HepG2 (cell line): ENCODE data around the gene RPL23. TPM values are rescaled to one million over a fixed set of nuclear protein-coding genes. Genes with fewer than 3 reads are reported as not detected.

Experiments used
- BRCA1 ChIP-seq: sonication (generic); formaldehyde crosslinking; IDR thresholded peaks from 2 replicates; pipeline ENCODE4 v1.4.0; 2020; ENCODE audit warnings: missing genetic modification reagents
- CEBPB ChIP-seq: IDR thresholded peaks from 2 replicates; pipeline ENCODE4 v1.6.1; 2011; ENCODE audit warnings: low read depth, low read length, improper control_type of control experiment, borderline replicate concordance
- HCFC1 ChIP-seq: fragments of 150-350 bp; IDR thresholded peaks from 2 replicates; pipeline ENCODE4 v1.6.1; 2014; ENCODE audit warnings: low read depth, low read length
- KDM6A ChIP-seq: IDR thresholded peaks from 2 replicates; pipeline ENCODE4 v1.6.1; 2016; ENCODE audit warnings: low read depth
- MEF2D ChIP-seq: sonication (generic); formaldehyde crosslinking; IDR thresholded peaks from 2 replicates; pipeline ENCODE4 v1.5.1; 2020; ENCODE audit warnings: mild to moderate bottlenecking, missing genetic modification reagents
- PHB2 ChIP-seq: fragments of 450-650 bp; IDR thresholded peaks from 2 replicates; pipeline ENCODE4 v1.6.1; 2018; ENCODE audit not compliant: partially characterized antibody
- SIN3A ChIP-seq: IDR thresholded peaks from 2 replicates; pipeline ENCODE4 v1.6.1; 2011; ENCODE audit warnings: low read depth, mild to moderate bottlenecking, control low read depth, low read length, borderline replicate concordance
- SNRNP70 ChIP-seq: fragments of 200-400 bp; formaldehyde crosslinking; IDR thresholded peaks from 2 replicates; pipeline ENCODE4 v1.6.1; 2017; ENCODE audit warnings: mild to moderate bottlenecking, low read depth, low read length, moderate library complexity
- ZNF652 ChIP-seq: IDR thresholded peaks from 2 replicates; pipeline ENCODE4 v1.6.1; 2016; ENCODE audit warnings: low read depth, borderline replicate concordance
- ZNF850 ChIP-seq: sonication (generic); formaldehyde crosslinking; conservative IDR thresholded peaks from 2 replicates; pipeline ENCODE4 v1.9.0; 2021; ENCODE audit warnings: mild to moderate bottlenecking, missing genetic modification reagents
- ZSCAN12 ChIP-seq: sonication (generic); formaldehyde crosslinking; IDR thresholded peaks from 2 replicates; pipeline ENCODE4 v1.9.0; 2021; ENCODE audit warnings: mild to moderate bottlenecking, missing genetic modification reagents
- polyA plus RNA-seq, 8 experiments: library from polyadenylated mRNA; depleted of rRNA in 3 of 8; stranded (reverse) in 7 of 8; unstranded in 1 of 8; fragments of >200 nt; fragmentation: Illumina TruSeq in 4 of 8; extraction: Trizol in 4 of 8; gene quantifications; 2 replicates each; pipeline versions ENCODE4 v1.2.1 to v1.2.3, GENCODE V29; 2011 to 2016; ENCODE audit warnings: low read depth in 4 of 8, missing spikeins in 1 of 8, mixed read lengths in 1 of 8; ENCODE audit not compliant: insufficient read depth in 1 of 8
- total RNA-seq, 5 experiments: library from RNA; depleted of rRNA; stranded (reverse); fragments of >200 nt; fragmentation: Illumina TruSeq; extraction: Trizol; gene quantifications; 2 replicates each; pipeline ENCODE4 v1.2.3, GENCODE V29; 2016; ENCODE audit warnings: low read depth in 1 of 5
- TF ChIP-seq, protein P1 (sequence below): IDR thresholded peaks from 2 replicates; pipeline ENCODE4 v1.6.1; 2016; ENCODE audit warnings: low read depth, borderline replicate concordance
- TF ChIP-seq, protein P2 (sequence below): sonication (generic); formaldehyde crosslinking; IDR thresholded peaks from 2 replicates; pipeline ENCODE4 v1.4.0; 2020; ENCODE audit warnings: missing genetic modification reagents
- TF ChIP-seq, protein P3 (sequence below): fragments of 450-650 bp; IDR thresholded peaks from 2 replicates; pipeline ENCODE4 v1.6.1; 2017
- TF ChIP-seq, protein P4 (sequence below): sonication (generic); formaldehyde crosslinking; IDR thresholded peaks from 2 replicates; pipeline ENCODE4 v1.8.1; 2022; ENCODE audit warnings: low read depth, mild to moderate bottlenecking, missing genetic modification reagents
- TF ChIP-seq, protein P5 (sequence below): sonication (generic); formaldehyde crosslinking; IDR thresholded peaks from 2 replicates; pipeline ENCODE4 v1.4.0; 2020; ENCODE audit warnings: missing genetic modification reagents
- TF ChIP-seq, protein P6 (sequence below): sonication (generic); formaldehyde crosslinking; IDR thresholded peaks from 2 replicates; pipeline ENCODE4 v1.5.0; 2020; ENCODE audit warnings: mild to moderate bottlenecking, missing genetic modification reagents

Gene RPL23
- total and polyA plus RNA-seq, 2 of the 13 experiments (the other 11 are each of a cell fraction or from before 2014, with no cell fraction given) = 2,790 to 4,860 TPM

DNA sequence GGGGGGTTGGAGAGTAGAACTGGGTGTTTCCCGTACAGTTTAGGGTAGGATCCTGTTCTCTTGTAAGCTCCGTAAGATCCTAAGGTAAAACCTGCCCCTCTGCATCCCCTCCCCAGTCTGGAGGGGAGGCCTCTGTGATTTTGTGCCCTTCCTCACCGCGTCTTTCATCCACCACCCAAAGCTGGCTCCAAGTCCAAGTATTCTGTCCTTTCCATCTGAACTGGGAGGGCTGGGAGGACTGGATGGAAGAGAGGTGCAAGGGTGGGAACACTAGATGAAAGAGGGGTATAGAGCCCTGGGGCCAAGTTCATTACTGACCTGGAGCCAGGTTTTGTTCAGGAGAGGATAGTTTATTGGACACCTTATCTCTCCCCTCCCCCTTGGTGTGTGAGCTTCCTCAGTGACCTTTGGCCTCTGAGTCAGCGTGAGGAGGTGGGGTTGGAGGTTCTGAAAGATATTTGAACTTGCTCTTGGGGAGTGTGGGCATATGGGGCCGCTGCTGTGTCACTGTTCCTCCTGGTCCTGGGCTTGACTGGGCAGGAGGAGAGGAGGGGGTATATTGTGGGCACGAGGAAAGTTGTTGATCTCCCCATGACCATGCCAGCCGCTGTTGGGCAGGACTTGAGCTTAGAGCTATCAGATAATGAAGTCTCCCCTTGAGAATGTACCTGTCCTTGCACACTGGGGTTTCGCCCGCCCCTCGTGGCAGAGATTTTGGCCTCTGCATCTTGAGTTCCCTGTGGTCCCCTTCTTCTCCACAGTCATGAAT lies 17.9 kb upstream of the RPL23 start (continued):
- TF ChIP-seq, protein P1, sequence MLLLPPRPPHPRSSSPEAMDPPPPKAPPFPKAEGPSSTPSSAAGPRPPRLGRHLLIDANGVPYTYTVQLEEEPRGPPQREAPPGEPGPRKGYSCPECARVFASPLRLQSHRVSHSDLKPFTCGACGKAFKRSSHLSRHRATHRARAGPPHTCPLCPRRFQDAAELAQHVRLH (CRISPR knock-in tag) = peak; percentile 90; the same call in 1 of the 2 replicates
- TF ChIP-seq SIN3A = no peak; the same call in 1 of the 2 replicates
- TF ChIP-seq SNRNP70 = no peak
- TF ChIP-seq, protein P2, sequence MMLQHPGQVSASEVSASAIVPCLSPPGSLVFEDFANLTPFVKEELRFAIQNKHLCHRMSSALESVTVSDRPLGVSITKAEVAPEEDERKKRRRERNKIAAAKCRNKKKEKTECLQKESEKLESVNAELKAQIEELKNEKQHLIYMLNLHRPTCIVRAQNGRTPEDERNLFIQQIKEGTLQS (CRISPR knock-in tag) = peak; percentile 99
- TF ChIP-seq, protein P3, sequence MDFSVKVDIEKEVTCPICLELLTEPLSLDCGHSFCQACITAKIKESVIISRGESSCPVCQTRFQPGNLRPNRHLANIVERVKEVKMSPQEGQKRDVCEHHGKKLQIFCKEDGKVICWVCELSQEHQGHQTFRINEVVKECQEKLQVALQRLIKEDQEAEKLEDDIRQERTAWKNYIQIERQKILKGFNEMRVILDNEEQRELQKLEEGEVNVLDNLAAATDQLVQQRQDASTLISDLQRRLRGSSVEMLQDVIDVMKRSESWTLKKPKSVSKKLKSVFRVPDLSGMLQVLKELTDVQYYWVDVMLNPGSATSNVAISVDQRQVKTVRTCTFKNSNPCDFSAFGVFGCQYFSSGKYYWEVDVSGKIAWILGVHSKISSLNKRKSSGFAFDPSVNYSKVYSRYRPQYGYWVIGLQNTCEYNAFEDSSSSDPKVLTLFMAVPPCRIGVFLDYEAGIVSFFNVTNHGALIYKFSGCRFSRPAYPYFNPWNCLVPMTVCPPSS = no peak
- TF ChIP-seq, protein P4, sequence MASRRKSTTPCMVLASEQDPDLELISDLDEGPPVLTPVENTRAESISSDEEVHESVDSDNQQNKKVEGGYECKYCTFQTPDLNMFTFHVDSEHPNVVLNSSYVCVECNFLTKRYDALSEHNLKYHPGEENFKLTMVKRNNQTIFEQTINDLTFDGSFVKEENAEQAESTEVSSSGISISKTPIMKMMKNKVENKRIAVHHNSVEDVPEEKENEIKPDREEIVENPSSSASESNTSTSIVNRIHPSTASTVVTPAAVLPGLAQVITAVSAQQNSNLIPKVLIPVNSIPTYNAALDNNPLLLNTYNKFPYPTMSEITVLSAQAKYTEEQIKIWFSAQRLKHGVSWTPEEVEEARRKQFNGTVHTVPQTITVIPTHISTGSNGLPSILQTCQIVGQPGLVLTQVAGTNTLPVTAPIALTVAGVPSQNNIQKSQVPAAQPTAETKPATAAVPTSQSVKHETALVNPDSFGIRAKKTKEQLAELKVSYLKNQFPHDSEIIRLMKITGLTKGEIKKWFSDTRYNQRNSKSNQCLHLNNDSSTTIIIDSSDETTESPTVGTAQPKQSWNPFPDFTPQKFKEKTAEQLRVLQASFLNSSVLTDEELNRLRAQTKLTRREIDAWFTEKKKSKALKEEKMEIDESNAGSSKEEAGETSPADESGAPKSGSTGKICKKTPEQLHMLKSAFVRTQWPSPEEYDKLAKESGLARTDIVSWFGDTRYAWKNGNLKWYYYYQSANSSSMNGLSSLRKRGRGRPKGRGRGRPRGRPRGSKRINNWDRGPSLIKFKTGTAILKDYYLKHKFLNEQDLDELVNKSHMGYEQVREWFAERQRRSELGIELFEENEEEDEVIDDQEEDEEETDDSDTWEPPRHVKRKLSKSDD (CRISPR knock-in tag) = no peak
- TF ChIP-seq, protein P5, sequence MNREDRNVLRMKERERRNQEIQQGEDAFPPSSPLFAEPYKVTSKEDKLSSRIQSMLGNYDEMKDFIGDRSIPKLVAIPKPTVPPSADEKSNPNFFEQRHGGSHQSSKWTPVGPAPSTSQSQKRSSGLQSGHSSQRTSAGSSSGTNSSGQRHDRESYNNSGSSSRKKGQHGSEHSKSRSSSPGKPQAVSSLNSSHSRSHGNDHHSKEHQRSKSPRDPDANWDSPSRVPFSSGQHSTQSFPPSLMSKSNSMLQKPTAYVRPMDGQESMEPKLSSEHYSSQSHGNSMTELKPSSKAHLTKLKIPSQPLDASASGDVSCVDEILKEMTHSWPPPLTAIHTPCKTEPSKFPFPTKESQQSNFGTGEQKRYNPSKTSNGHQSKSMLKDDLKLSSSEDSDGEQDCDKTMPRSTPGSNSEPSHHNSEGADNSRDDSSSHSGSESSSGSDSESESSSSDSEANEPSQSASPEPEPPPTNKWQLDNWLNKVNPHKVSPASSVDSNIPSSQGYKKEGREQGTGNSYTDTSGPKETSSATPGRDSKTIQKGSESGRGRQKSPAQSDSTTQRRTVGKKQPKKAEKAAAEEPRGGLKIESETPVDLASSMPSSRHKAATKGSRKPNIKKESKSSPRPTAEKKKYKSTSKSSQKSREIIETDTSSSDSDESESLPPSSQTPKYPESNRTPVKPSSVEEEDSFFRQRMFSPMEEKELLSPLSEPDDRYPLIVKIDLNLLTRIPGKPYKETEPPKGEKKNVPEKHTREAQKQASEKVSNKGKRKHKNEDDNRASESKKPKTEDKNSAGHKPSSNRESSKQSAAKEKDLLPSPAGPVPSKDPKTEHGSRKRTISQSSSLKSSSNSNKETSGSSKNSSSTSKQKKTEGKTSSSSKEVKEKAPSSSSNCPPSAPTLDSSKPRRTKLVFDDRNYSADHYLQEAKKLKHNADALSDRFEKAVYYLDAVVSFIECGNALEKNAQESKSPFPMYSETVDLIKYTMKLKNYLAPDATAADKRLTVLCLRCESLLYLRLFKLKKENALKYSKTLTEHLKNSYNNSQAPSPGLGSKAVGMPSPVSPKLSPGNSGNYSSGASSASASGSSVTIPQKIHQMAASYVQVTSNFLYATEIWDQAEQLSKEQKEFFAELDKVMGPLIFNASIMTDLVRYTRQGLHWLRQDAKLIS (CRISPR knock-in tag) = no peak; the same call in 1 of the 2 replicates
- TF ChIP-seq, protein P6, sequence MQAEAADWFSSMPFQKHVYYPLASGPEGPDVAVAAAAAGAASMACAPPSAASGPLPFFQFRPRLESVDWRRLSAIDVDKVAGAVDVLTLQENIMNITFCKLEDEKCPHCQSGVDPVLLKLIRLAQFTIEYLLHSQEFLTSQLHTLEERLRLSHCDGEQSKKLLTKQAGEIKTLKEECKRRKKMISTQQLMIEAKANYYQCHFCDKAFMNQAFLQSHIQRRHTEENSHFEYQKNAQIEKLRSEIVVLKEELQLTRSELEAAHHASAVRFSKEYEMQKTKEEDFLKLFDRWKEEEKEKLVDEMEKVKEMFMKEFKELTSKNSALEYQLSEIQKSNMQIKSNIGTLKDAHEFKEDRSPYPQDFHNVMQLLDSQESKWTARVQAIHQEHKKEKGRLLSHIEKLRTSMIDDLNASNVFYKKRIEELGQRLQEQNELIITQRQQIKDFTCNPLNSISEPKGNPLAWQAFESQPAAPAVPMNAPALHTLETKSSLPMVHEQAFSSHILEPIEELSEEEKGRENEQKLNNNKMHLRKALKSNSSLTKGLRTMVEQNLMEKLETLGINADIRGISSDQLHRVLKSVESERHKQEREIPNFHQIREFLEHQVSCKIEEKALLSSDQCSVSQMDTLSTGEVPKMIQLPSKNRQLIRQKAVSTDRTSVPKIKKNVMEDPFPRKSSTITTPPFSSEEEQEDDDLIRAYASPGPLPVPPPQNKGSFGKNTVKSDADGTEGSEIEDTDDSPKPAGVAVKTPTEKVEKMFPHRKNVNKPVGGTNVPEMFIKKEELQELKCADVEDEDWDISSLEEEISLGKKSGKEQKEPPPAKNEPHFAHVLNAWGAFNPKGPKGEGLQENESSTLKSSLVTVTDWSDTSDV = peak; percentile 70; the same call in 1 of the 2 replicates
- no peak for TF ChIP-seq ZSCAN12 (CRISPR knock-in tag)
- TF ChIP-seq ZNF652 (CRISPR knock-in tag) = peak; percentile 63; the same call in 1 of the 2 replicates
- TF ChIP-seq ZNF850 = no peak
- no peak; the same call in 1 of the 2 replicates for TF ChIP-seq HCFC1
- TF ChIP-seq MEF2D = peak; percentile 87
- peak; percentile 82 for TF ChIP-seq KDM6A
- no peak for TF ChIP-seq PHB2
- no peak; the same call in 1 of the 2 replicates for TF ChIP-seq BRCA1 (CRISPR knock-in tag)
- TF ChIP-seq CEBPB = no peak
